Forelimb muscle (tissue), 1 donor: ENCODE results near the gene GRIA1. TPM values are rescaled to one million over a fixed set of nuclear protein-coding genes. Genes with fewer than 3 reads are reported as not detected.

ENCODE experiments used
- DNase-seq: peaks from one replicate; pipeline ENCODE4 v3.0.0-alpha.2; 2013; ENCODE audit warnings: low read depth
- polyA plus RNA-seq: library from polyadenylated mRNA; unstranded; fragments of 120-200 nt; gene quantifications from one replicate; pipeline ENCODE4 v1.2.1, GENCODE V29; 2013; ENCODE audit not compliant: insufficient read length

GRIA1 gene
- polyA plus RNA-seq, 1 donor, result 1.0 TPM

DNA sequence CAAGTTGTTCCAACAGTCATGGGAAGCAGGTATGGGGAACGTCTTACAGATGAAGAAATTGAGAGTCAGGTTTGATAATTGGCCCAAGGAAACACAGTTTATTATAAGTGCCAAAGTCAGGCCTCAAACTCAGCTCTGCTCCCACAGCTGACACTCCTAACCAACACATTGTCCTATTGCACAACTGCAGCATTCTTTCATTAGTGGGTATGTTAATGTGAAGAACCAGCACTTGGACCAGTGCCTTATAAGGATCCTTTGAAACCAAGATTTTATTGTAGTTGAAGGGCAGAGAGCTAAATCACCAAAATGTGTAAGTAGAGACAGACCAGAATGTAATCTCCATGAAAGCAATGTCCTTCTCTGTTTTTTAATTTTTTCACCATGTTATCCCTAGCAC is 56.1 kb downstream of the GRIA1 start:
- no peak for DNase-seq

DNA sequence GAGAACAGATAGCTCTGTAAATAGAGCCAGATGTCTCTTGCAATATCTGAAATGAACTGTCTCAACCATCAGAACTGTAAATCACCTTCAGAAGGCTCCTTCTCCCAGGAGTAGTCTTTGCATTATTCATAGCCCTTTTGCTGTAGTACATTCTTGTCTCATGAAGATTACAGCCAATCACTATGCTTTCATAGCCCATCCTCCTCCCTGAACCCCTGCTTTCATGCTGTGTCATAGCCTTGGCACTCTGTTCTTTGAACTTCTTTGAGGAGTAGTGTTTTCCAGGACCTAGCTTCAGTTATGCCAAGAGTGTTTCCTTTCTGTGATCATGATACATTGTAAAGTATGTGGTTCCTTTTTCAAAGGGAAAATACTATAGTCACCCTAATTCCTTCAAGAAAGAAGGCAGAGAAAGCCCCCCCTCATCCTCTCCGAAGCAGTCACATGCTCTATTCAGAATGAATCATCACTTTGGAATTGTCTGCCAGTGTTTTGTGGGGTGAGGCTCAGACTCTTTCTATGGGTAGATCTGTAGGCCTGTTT is 61.1 kb downstream of the GRIA1 start:
- DNase-seq, result no peak

DNA sequence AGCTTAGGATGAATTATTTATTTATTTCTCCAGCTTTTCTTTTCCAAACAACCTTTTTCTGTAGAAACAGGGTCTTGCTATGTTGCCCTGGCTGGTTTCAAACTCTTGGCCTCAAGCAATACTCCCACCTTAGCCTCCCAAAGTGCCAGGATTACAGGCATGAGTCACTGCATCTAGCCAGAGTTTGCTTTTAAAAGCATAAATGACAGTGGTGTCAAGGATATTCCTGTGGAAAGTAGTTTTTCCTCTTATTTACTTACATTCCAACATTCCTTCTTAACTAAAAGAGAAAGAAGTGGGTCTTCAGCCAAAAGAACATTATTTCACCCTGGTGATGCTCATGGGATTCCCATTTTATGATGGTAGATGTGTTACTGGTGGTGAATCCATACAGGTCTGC is 62.4 kb downstream of the GRIA1 start:
- DNase-seq, result no peak

DNA sequence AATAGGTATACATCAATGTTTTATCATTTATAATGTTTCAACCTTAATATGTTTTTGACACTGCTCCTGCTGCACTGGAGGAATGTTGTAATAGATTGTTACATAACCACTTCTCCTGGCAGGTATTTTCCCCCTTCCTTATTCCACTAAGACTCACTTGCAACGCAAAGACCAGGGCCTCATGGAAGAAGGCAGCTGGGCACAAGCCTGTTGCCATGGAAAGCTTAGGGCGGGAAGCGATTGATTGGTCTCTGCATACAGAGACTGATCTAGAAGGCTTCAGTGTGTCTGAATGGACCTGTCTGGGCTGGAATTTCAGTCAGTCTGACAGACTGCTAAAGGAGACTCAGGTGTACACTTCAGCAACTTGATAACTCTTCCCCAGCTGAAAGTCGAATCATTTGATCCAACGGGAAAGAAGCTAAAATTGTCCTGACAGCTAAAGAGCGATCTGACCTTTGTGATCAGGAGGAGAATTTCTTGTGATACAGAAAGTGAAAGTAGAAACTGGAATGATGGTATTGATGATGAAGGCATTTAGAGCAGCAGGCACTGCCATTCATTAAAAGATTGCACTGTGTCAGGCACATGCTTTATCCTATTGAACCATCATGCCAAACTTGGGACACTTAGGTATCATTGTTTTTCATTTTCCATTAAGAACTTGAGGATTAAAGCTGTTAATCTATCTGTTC is 65.1 kb downstream of the GRIA1 start:
- DNase-seq, result no peak

DNA sequence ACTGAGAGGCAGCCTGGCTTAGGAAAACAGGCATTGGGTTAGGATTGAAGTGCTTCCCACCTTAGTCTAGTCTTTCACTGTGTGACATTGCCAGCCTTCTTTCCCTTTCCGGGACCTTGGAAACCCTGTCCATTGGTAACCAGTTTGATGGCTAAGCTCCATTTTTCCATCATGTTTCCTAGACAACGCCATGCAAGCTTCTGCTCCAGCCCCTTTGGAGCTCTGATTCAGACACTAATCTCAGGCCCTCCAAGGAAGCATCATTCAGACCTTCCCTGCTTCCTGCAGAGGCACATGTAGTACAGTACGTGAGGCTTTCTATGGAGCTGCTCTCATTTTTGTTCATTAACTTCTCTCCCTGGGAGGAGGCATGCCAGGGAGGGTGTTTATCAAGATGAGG is 68.5 kb downstream of the GRIA1 start:
- no peak for DNase-seq

DNA sequence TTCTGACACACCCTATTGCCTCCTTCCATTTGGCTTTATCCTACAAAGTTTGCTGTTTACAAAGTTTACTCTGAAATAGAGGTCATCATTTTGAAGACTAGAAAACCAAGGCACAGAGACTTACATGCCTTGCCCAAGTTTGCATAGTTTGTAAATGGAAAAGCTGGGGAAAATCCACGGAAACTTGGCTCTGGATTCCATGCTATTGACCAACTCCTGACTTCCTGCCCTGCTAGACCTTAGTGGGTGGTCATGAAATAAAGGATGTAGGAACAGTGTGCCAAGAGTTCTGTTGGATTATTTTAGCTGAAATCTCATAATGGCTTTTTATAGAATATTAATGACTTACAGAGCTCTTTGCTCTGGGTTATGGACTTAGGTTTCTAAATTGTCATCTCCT is 69.5 kb downstream of the GRIA1 start:
- no peak for DNase-seq

DNA sequence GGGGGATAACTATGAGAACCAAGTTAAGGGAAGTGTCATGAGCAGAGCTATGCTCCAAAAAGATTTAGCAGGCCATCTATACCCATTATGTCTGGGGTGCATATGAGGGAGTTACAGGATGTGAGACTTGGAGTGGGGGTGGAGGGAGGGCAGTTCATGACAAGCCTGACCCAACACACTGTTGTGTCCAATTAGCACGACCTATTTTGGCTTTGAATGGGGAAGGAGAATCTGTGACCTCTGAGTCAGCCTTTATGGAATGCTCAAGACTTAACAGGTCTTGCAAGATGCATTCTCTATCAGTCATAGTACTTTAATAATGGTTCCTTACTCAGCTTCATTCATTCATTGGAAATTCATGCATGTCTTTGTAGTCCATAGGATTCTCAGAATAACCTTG is 71.7 kb downstream of the GRIA1 start:
- no peak for DNase-seq

DNA sequence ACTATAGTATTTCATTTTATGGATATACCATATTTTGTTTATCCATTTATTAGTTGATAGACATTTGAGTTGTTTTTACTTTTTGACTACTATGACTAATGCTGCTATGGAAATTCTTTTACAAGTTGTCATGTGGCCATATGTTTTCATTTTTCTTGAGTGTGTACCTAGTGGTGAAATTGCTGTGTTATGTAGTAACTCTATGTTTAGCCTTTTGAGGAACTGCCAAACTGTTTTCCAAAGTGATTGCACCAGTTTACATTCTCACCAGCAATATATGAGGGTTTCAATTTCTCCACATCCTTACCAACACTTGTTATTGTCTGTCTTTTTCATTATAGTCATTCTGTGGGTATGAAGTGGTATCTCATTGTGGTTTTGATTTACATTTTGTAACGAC is 75.4 kb downstream of the GRIA1 start:
- no peak for DNase-seq

DNA sequence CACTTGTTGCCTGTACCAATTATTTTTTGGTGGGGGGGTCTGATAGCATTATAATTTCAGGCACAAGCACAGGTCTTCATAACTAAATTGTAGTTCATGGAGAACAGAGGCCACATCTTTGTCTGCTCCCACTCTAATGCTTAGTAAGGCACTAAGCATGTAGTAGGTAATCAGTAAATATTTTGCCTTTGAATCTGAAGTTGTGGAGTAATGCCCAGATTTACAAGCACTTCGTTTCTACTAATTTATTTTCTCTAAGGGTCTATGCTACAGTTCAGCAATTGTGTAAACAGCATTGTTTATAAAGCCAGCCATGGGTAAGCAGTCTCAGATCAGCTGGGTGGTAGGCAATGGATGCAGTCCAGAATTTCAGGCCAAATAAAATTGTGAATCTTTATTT is 78.6 kb downstream of the GRIA1 start:
- no peak for DNase-seq

DNA sequence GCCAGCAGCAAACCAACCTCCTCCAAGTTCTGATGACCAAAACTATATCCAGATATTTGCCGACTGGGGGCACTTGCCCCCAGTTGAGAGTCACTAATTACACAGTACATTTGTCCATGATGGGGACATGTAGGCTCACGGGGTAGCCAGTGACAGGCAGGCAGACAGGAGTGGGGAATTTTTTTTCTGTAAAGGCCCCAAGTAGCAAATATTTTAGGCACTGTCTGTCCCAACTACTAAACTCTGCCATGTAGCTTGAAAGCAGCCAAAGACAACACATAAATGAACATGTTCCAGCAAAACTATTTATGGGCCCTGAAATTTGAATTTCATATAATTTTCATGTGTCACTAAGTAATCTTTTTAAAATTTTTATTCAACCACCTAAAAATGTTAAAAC is 80.7 kb downstream of the GRIA1 start:
- DNase-seq, result no peak

DNA sequence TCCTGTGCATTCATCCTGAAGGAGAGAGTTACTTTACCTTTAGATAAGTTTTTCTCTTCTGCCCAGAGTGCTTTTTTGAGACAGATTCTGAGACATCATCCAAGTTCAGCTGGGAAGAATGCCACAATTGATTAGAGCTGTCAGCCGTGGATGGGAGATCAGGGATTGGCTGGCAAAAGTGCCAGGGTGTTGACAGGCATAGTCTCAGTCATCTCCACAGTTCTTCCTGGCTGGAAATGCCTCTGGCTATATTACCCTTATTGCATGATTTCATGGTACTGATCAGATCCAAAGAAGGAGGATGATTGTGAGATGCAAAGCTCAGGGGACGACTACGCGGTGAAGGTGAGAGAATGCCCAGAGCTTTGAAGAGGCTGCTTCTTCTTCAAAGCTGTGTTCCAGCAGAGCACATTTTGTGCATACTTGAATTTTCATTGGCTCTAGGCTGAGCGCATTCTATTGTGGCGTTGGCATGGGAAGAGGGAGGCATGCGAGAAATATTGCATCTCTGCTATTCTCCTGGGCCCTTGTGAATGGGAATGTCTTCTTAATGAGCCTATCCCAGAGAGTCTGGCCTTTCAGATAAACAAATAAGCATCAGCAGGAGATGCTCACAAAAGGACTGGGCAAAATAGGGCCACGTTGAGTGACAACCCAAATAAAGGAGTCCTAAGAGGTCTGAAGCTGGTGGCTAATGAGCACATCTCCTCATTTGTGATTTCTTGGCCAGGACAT is 82.1 kb downstream of the GRIA1 start:
- DNase-seq, result no peak

DNA sequence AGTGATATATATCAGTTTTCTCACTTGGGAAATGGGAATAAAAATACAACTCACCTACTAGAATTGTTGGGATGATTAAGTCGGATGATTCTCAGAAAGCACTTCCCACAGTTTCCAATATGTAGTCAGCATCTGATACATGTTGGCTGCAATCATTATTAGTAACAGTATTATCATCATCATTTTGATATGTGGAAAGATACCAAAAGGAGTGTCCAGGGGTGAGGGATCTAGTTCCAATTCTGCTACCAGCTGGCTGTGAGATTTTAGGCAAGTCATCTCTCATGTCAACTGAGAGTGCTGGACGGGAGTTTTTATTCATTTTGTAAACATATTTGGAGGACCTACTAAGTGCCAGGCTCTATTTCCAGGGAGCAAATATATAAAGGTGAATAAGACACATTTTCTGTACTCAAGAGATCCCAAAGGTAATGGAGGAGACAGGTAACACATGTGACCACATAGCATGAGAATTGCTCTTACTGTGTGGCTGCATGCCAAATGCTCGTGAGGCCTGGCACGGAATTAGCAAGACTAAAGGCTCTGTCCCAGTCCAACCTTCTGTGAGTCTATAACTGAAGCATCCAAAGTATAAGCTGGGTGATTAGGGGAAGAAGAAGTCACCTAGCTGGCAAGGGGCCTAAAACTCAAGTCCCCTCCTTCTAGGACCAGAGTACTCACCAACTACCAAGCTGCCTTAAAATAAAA is 83.0 kb downstream of the GRIA1 start:
- no peak for DNase-seq

DNA sequence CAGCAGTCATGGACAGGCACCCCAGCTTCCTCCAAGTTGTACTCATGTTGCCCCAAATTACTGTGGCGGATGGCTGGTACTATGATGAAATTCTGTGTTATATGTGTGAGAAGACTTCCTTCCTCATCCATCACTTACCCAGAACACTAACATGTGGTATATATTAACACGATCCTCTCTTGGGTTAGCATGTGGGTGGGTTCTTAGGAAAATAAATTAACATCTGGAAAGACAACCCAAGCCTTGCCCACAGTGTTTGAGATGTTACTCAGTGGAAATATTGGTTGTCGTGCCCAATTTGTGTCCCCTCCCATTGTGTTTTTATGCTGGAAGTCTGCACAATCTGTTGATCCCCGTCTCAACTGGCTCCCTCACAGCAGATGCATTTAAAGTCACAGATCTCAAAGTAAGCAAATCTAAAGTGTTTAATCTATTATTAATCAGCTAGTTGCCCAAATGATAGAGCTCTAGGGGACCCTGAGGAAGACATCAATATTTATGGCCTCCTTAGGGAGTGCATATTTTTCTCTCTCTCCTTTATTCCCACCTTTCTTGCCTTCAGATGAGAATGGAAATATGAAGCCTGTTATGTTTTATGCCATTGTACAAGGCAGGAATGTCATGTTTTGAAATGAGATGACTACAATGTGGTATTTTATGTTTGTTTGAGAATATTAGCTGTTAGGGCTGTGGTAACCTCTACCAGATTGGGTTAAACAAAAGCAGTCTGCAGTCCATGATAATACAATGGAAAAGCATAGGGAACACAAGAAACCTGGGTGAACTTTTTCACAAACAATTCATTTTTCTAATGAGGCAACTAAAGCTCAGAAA is 93.9 kb downstream of the GRIA1 start:
- DNase-seq, result no peak

DNA sequence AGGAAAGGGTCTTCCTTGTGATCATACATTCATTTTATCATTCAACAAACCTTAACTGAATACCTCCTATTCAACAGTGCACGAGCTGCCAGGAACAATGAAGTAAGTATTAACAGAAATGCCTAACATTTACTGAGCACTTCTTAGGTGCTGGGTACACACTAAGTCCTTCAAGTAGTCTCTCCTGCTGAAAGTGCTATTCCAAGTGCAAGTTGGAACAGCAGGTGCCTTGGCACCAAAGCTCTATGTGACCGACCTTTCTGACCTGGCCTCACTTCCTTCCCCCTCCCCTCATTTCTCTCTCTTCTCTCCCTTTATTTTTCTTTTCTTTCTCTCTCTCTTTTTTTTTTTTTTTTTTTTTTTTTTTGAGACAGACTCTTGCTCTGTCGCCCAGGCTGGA is 94.5 kb downstream of the GRIA1 start:
- no peak for DNase-seq

DNA sequence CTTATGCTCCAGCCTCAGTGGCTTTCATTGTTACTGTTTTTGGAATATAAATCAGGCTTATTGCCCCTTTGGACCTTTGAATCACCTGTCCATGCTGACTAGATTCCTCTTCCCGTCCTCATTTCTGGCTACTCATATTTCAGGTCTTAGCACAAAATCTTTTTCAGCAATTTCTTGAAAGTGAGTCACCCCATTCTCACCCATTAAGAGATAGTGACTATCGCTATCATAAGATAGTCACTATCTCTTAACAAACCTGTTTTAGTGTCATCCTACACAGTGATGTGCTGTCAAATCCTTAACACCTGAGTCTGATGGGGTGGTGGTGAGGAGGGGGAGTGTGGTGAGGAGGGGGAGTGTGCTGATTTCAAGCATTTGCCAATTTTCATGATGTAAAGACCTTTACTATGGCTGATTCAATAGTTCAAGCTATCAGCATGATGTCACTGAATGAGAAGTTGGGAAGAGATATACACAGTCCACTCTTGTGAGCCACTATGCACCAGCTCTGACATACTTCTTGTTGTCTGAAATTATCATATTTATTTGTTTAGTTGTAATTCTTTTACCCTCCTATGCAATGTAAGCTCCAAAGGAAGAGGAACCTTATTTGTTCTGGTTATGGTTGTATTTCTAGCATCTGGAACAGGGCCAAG is 95.3 kb downstream of the GRIA1 start:
- DNase-seq, result no peak

DNA sequence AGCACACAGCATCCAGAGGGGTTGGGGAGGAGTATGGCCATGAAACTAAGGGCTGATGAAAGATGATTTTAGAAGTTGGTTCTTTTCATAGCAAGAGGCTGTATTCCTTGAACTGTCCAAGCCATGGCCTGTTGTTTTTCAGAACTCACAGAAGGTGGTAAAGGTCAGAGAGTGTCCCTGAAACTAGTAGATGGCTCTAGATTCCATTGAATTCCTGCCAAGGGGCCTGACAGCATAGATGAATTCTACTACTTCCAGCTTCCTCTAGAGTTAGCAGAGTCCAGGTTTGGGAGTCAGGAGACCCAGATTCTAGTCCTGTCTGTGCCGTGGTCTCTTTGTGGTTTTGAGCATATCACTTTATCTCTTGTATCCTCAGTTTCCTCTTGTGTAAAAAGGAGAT is 101.6 kb downstream of the GRIA1 start:
- DNase-seq, result no peak

DNA sequence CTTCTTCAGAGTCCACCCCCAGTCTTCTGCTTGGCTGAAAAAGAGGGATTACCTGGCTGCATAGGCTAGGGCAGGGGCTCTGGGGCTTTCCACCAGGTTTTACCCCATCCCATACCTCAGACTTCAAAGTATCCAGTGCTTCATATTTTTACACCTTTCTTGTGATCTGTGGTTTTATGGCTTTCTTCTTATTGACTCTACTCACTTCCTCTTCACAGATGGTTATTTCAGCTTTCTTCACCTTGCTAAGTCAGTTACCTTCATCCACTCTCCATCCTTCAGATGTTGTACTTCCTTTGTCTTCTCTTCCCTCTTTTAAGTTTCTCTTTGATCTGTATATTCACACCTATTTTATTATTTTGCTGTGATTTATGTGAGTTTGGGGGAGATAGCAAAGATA is 104.3 kb downstream of the GRIA1 start:
- DNase-seq, result no peak

DNA sequence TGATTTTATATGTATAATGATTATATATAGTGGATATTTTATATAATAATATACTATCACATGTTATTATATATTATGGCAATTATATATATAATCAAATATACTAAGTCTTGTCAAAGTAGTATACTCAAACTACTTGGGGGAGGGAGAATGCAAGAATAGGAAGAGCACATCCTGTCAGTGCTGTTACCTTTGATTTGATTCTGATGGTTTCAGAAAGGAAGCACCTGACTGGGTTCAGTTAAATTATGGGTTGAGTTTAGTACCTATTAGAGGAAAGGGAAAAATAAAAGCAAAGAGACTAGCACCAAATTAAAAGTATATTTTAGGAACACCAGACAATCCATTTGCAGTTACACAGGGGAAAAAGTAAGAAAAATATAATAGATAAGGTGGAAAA is 107.6 kb downstream of the GRIA1 start:
- no peak for DNase-seq

DNA sequence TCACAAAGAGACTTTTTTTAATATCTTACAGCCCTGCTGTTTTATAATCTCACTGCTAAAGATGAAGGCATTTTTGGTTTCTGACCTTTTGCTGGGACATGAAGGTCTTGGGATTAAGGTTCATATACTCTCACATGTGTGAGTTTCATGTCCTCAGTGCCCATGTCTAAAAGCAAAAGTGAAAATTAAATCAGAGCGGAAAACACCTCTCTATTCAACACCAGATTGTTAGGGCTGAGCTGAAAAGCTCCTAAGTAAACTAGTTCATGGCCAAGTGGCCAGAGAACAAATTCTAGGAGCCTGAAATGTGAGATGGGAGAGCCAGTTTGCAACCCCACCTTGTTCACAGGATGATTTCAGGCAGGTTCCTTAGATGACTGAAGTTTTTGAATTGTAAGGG is 110.9 kb downstream of the GRIA1 start:
- DNase-seq, result no peak

DNA sequence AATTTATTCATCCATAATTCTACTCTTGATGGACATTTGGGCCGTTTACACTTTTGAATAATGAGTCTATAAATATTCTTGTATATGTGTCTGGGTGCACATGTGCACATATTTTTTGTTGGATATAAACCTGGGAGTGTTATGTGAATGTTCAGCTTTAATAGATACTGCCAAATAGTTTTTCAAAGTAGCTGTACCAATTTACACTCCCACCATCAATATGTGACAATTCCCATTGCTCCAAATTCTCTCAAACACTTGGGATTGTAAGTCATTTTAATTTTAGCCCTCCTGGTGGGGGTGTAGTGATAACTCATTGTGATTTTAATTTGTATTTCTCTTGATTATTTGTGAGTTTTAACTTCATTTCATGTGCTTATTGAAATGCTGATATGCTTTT is 114.9 kb downstream of the GRIA1 start:
- DNase-seq, result no peak

DNA sequence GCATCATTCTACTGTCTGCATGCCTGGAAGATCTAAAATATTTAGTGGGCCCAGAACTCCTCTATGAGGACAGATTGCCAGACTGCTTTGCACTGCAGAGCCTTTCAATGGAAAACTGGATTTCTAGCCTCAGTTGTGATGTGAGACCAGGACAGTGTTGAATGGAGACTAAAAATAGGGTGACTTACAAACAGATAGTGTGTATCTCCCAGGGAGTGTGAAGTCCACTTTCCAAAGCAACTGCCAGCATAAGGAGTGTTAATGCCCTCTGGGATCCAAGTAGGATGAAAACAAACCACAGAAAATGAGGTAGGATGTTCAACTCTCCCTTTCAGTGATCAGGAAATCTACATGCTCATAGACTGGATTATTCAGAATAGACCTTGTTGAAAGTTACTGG is 119.5 kb downstream of the GRIA1 start:
- DNase-seq, result no peak
